Activated T-cell treated with anti-CD3 and anti-CD28 coated beads, Interleukin-2, amount 50 U/mL, for 24 hours (primary cell): ENCODE data around the gene CCL16.
"Not testable (repeated sequence)": the region's sequence is repeated elsewhere in the genome, so short reads cannot be mapped to it uniquely, and the experiment has no call there.

Source experiments
- DNase-seq: peaks from one replicate; pipeline ENCODE4 v3.0.0-alpha.2; 2020
- H3K27ac Mint-ChIP-seq: 2 replicates; pipeline ENCODE4 v1.8.0; 2020; ENCODE audit warnings: mild to moderate bottlenecking, mixed read lengths
- H3K27me3 Mint-ChIP-seq: 2 replicates; pipeline ENCODE4 v1.8.0; 2020; ENCODE audit warnings: mixed read lengths
- H3K36me3 Mint-ChIP-seq: 2 replicates; pipeline ENCODE4 v1.8.0; 2020; ENCODE audit warnings: low read depth, mixed read lengths
- H3K4me1 Mint-ChIP-seq: 2 replicates; pipeline ENCODE4 v1.8.0; 2020; ENCODE audit warnings: low read depth, mixed read lengths
- H3K4me3 Mint-ChIP-seq: 2 replicates; pipeline ENCODE4 v1.8.0; 2020; ENCODE audit warnings: mild to moderate bottlenecking, moderate library complexity, mixed read lengths
- H3K9me3 Mint-ChIP-seq: 2 replicates; pipeline ENCODE4 v1.8.0; 2020; ENCODE audit warnings: mixed read lengths

CCL16 gene

DNA sequence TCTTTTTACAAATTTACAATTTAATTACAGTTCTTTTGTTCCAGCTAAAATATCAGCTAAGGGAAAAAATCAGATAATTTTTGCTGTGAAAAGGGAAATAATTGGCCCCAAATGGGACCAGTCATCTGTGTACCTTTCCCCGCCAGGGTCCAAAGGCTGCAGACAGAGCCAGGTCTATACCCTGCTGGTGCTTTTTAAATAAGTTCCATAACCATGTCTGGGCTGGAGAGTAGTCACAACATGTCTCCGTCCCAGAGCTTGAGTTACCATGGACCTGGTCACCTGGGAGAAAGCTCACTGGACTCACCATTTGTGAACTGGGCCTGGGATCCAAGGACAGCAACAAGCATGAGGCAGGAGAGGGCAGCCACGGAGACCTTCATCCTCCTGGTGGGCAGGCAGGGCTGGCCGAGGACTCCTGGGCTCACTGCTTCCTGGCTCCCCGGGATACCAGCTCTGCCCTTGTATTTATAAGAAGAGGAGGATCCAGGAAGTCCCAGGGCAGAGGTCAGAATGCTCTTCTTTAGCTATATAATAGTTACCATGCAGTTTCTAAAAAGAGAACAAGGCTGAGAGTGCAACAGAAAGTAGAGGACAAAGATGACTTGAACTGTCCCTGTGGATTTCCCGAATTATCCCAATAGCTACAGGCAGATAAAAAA, 19.9 kb upstream of the CCL16 start, which contains the start of gene CCL15:
CCL15 (minus strand) TSS at position 444 of the 662 bp plus-strand sequence; CDS start at position 383, 61 bp downstream.
- no peaks in the 10 kb centered on the region for H3K36me3 Mint-ChIP-seq
- H3K4me3 Mint-ChIP-seq = no peak within 1 kb of the TSS
- no peak within 1 kb of the TSS for H3K27ac Mint-ChIP-seq
- H3K9me3 Mint-ChIP-seq = no peaks in the 10 kb centered on the region
- peaks cover 13% of the 10 kb centered on the region for H3K4me1 Mint-ChIP-seq
- no peak for DNase-seq
- H3K27me3 Mint-ChIP-seq = peaks cover 6% of the 10 kb centered on the region

DNA sequence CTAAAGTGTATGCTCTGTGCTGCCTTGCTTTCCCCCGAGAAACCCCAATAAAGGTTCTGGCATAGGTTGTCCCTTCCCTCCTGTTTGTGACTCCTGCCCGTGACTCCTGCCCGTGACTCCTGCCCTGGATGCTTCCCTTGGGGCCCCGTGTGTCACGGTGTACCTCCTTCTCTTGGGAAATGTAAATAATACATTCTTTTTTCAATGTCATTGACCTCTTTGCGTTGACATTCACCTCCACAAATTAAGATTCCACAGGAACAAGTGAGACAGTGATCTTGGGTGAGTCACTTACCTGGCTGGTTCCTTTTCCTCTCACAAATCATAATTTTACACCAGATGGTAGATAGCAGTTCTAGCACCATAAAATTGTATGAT, 19.4 kb upstream of the CCL16 start:
- H3K27me3 Mint-ChIP-seq = peaks cover 6% of the 10 kb centered on the region
- H3K9me3 Mint-ChIP-seq = no peaks in the 10 kb centered on the region
- no peak overlapping the region for H3K27ac Mint-ChIP-seq
- no peak overlapping the region for H3K4me3 Mint-ChIP-seq
- DNase-seq = no peak
- H3K36me3 Mint-ChIP-seq = no peaks in the 10 kb centered on the region
- peaks cover 13% of the 10 kb centered on the region for H3K4me1 Mint-ChIP-seq

DNA sequence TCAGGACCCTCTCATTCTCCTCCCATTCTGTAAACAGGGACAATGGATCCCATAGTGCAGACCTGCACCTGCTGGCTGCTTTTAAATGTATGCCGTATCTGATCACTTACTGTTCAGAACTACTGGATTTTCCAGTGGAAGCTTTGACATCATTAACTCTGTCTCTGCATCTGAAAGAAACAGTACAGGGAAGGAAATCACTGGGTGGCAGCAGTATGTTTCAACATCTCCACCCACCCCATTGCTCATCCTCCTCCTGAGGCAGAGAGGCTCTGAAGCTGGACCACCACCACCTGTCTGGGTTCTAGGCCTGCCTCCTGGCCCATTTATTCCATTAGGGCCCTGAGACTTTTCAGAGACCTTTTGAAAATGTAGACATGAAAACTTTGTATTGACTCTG, 17.5 kb upstream of the CCL16 start:
- H3K36me3 Mint-ChIP-seq = no peaks in the 10 kb centered on the region
- peaks cover 13% of the 10 kb centered on the region for H3K27me3 Mint-ChIP-seq
- H3K4me1 Mint-ChIP-seq = peaks cover 5% of the 10 kb centered on the region
- H3K4me3 Mint-ChIP-seq = no peak overlapping the region
- no peak overlapping the region for H3K27ac Mint-ChIP-seq
- no peaks in the 10 kb centered on the region for H3K9me3 Mint-ChIP-seq
- no peak for DNase-seq

DNA sequence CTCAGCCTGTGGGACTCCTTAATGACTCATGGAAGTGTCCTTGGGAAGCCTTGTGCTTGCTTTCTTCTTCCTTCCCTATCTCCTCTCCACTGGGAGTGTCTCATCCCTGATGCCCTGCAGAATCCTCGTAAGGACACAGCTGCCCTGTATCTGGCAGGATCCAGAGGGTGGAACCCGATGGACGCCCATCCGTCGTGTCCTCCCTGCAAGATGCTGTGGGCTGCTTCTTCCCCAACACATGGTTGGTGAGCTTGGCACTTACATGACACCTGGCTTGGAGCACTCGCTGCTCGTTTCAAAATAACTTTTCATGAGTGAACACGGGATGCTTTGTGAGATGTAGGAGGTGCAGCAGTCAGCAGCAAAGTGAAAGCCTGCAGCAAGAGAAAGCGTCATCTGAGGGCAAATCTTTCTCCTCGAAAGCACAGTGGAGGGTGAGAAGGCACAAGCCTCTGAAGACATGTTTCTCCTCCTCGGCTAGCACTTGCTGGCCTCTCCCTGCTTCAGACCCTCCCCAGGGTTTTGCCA, 16.8 kb upstream of the CCL16 start:
- Mint-ChIP-seq H3K27ac (no peak overlapping the region), H3K4me1 (peaks cover 5% of the 10 kb centered on the region), H3K9me3 (no peaks in the 10 kb centered on the region), H3K36me3 (no peaks in the 10 kb centered on the region), H3K27me3 (peaks cover 13% of the 10 kb centered on the region), H3K4me3 (no peak overlapping the region)
- DNase-seq = no peak

DNA sequence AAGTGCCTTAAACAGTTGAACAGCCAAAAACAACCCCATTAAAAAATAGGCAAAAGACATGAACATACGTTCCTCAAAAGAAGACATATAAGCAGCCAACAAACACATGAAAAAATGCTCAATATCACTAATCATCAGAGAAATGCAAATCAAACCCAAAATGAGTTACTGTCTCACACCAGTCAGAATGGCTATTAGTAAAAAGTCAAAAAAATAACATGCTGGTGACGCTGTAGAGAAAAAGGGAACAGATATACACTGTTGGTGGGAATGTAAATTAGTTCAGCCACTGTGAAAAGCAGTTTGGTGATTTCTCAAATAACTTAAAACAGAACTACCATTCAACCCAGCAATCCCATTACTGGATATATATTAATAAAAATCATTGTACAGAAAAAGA, 14.0 kb upstream of the CCL16 start:
- not testable (repeated sequence) for H3K4me3 Mint-ChIP-seq, H3K4me1 Mint-ChIP-seq, DNase-seq, H3K36me3 Mint-ChIP-seq, H3K27ac Mint-ChIP-seq, H3K9me3 Mint-ChIP-seq
- peaks cover 26% of the 10 kb centered on the region for H3K27me3 Mint-ChIP-seq

DNA sequence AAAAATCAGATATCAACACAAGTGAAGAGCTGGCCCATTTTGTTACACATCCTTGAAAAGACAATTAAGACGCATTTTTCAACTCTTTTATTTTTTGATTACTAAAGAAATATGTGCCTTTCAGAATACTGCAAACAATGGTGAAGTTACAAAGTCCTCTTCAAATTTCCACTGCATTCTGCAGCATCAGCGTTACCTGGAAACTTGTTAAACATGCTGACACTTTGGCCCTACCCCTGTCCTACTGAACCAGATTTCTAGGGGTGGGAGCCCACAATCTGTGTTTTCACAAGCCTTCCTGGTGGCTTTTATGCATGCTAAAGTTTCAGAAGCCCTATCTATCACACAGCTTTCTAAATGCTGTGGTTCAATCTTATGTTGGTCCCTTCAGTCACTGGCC, 9.8 kb upstream of the CCL16 start:
- Mint-ChIP-seq H3K27ac (no peak overlapping the region), H3K27me3 (peaks cover 19% of the 10 kb centered on the region), H3K9me3 (peaks cover 11% of the 10 kb centered on the region), H3K36me3 (no peaks in the 10 kb centered on the region), H3K4me3 (no peak overlapping the region), H3K4me1 (no peaks in the 10 kb centered on the region)
- DNase-seq = no peak

DNA sequence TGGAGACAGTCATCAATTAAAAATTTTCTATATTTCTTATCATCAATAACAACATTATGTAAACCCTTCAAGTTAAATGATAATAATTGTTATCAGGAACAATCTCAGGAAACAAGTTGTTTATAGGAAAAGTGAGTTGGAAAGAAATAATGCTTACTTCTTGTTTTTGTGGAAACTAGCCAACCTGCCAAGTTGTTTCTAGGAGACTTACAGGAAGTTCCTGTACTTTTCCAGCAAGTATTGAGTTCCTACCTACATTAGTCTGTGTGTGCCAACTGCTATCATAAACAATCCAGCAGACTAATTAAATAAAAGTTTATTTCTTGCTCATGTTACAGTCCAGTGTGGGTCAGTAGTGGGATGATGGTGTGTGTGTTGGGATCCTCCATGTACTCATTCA, 6.9 kb upstream of the CCL16 start:
- Mint-ChIP-seq H3K4me1 (no peaks in the 10 kb centered on the region), H3K27me3 (peaks cover 12% of the 10 kb centered on the region), H3K27ac (no peak overlapping the region), H3K4me3 (no peak overlapping the region), H3K36me3 (no peaks in the 10 kb centered on the region), H3K9me3 (peaks cover 11% of the 10 kb centered on the region)
- no peak for DNase-seq

DNA sequence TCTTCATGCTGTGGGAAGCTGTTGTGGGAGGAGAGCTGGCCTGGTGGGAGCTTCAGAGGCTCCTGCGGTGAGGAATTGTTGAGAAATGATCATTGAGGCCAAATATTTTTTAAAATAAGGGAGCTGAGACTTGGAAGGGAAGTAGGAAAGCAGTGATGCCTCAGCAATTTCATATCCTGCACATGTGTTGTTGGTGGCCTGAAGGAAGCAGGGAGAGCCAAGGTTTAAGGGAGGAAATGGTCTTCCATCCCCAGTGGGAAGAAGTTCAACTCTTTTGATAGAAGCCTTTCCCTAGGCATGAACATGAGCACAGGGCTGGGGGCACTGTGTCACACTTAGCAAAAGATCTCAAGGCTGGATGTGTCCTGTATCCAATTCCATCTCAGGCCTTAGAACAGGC, 5.3 kb upstream of the CCL16 start, which contains the start of gene CCL14:
CCL14 (minus strand) TSS at position 87 of the 400 bp plus-strand sequence; CDS start at position 7, 80 bp downstream.
- no peak within 1 kb of the TSS for H3K27ac Mint-ChIP-seq
- H3K27me3 Mint-ChIP-seq = no peaks in the 10 kb centered on the region
- H3K4me1 Mint-ChIP-seq = no peaks in the 10 kb centered on the region
- peaks cover 11% of the 10 kb centered on the region for H3K9me3 Mint-ChIP-seq
- no peak within 1 kb of the TSS for H3K4me3 Mint-ChIP-seq
- H3K36me3 Mint-ChIP-seq = no peaks in the 10 kb centered on the region
- DNase-seq = no peak

DNA sequence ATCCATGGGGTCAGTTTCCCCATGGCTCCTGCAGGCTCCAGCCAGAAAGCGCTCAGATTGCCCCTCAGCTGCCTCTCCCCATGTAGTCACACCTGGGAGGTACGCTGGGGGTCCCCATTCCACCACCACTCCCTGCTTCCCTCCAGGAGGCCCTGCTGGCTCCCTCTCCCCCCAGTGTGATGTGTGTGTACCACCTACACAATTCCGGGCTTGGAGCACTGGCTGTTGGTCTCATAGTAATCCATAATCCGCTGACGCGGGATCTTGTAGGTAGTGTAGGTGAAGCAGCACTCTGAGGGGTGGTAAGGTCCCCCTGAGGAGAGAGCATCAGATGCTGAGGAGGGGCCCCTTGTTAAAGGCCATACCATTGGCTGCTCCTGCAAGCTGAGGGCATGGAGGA, 2.8 kb upstream of the CCL16 start:
- Mint-ChIP-seq H3K36me3 (no peaks in the 10 kb centered on the region), H3K4me3 (no peak overlapping the region), H3K4me1 (no peaks in the 10 kb centered on the region), H3K9me3 (peaks cover 6% of the 10 kb centered on the region), H3K27me3 (no peaks in the 10 kb centered on the region), H3K27ac (no peak overlapping the region)
- no peak for DNase-seq

DNA sequence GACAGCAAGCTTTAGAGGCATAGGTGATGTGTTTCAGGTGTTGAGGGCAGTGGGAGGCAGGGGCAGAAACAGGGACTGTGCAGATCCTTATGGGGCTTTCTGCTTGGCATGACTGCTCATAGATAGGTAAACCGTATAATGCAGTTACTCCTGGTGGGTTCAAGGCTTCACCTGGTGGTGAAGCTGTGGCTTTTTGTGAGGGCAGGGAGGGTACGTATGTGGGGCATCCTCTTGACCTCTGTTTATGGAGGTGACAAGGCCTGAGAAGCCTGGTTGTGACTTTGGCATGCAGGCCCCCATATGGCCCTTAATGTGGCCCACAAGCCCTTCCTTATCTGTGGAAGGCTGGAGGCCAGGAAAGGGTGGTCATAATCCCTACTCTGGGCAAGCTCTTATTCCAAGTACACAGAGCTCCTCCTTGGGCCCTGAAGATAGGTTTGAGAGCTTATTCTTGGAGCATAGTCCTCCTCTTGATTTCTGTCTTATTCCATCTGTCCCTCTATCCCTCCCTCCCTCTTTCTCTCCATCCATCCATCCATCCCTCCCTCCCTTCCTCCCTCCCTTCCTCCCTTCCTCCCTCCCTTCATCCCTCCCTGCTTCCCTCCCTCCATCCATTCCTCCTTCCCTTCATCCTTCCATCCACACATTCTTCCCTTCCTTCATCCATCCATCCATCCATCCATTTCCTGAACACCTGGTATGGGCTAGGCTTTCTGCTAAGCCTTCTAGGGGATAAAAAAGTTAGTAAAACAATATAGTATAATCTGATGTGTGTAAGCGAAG, 1.3 kb upstream of the CCL16 start:
- Mint-ChIP-seq H3K36me3 (no peaks in the 10 kb centered on the region), H3K4me3 (no peak overlapping the region), H3K9me3 (no peaks in the 10 kb centered on the region), H3K4me1 (no peaks in the 10 kb centered on the region), H3K27me3 (no peaks in the 10 kb centered on the region), H3K27ac (no peak overlapping the region)
- no peak for DNase-seq

DNA sequence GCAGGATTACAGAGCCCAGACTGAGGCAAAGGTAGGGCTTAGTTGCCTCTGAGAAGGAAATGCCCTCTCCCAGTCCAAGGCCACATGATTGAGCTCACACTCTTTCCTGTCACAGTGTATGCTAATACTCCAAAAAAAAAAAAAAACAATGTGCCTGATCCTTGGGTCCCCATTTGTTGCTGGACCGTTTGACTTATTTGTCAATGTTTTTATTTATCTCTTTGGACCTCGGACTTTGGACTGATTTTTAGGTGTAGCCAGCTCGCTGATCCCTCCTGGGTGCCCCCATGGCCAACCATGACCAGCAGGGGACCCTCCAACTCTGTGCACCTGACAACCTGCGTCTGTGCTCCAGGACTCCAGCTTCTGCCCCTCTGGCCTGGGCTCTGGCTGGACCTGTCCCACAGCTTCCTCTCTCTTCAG, 622 bp upstream of the CCL16 start:
- Mint-ChIP-seq H3K27me3 (no peaks in the 10 kb centered on the region), H3K36me3 (no peaks in the 10 kb centered on the region), H3K9me3 (no peaks in the 10 kb centered on the region), H3K4me1 (no peaks in the 10 kb centered on the region), H3K4me3 (no peak overlapping the region), H3K27ac (no peak overlapping the region)
- no peak for DNase-seq

DNA sequence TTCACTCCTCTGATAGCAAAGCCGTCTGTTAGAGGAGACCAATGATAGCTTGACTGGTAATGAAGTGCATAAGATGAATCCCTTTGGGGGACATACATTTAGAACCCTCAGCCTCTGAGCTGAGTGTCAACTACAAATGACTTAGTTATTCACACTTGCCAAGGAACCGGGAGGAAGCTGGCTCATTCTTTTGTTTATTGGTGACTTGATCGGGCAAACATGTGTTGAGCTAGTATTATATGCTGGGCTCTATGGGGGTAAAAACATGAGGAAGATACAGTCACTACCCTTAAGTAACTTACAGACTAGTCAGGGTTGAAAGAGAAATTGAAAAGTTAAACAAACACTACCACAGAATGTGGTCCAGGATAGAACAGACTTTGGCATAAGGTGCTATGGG, 3.0 kb downstream of the CCL16 start:
- Mint-ChIP-seq H3K27ac (no peak overlapping the region), H3K4me3 (no peak overlapping the region), H3K27me3 (no peaks in the 10 kb centered on the region), H3K36me3 (no peaks in the 10 kb centered on the region), H3K4me1 (peaks cover 7% of the 10 kb centered on the region), H3K9me3 (no peaks in the 10 kb centered on the region)
- no peak for DNase-seq

DNA sequence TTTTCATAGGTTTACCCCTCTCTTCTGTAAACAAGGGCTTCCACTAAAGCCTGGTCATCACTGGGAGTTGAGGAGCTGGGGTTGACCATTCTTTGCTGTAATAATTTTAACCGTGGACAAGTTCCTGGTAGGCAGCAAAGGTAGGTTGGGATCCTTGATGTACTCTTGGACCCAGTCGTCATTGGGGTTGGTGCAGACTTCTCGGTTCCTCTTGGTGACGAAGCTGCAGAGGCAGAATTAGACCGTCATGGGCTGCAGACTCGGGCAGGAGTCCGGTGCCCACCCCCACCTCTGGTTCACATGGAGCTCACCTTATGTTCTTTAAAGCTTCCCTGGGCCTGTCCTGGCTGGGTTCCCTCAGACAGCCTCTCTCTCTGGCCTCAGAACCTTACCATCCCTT, 3.8 kb downstream of the CCL16 start:
- DNase-seq = no peak
- Mint-ChIP-seq H3K4me3 (no peak overlapping the region), H3K27me3 (no peaks in the 10 kb centered on the region), H3K9me3 (no peaks in the 10 kb centered on the region), H3K36me3 (no peaks in the 10 kb centered on the region), H3K27ac (no peak overlapping the region), H3K4me1 (peaks cover 7% of the 10 kb centered on the region)

DNA sequence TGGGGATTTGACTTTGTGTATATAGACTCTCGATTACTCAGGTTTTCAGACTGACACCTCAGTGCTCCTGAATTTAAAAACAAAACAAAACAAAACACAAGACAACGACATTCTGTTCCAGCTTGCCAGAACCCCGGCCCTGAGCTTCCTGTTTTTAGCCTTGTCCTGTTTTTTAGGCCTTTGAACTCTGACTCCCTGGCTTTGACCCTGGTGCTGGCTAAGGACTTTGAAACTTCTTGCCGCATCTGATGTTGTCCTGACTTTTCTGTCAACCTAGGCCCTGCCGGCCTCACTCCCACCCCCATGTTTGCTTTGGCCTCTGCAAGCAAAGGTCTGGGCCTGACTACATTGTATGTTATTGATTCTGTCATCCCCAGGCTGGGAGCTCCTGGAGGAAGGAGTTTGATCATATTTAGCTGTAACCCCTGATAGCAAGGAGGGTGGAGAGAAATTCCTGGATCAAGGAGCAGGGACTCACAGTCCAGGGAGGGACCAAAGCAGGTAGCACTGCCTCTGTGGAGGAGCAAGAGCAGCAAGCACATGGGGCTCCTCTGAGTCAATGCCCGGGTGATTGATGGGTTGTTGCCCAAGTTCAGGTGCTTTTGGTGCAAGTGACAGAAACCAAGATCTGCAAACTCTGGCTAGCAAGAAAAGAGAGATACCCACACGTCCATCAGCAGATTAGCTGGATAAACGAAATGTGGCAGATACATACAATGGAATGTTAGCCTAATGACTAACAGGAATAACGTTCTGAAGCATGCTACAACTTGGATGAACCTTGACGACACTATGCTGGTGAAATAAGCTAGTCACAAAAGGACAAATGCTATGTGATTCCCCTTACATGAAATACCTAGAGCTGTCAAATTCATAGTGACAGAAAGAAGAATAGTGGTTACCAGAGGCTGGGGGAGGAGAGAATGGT, 7.7 kb downstream of the CCL16 start:
- no peak for DNase-seq
- no peaks in the 10 kb centered on the region for H3K36me3 Mint-ChIP-seq
- H3K27ac Mint-ChIP-seq = no peak overlapping the region
- no peaks in the 10 kb centered on the region for H3K9me3 Mint-ChIP-seq
- H3K4me1 Mint-ChIP-seq = peaks cover 19% of the 10 kb centered on the region
- H3K4me3 Mint-ChIP-seq = no peak overlapping the region
- no peaks in the 10 kb centered on the region for H3K27me3 Mint-ChIP-seq
